ENCODE data around the gene KLHL26. TPM values are rescaled to one million over a fixed set of nuclear protein-coding genes. Genes with fewer than 3 reads are reported as not detected.

The KLHL26 gene
- total and polyA plus RNA-seq, 2 of the 13 experiments (the other 11 are each of a cell fraction or from before 2014, with no cell fraction given): 1.5 to 1.7 TPM

- under 1% methylated on average over 6 of the region's 12 CpGs for WGBS (ENCODE audit: low lambda C conversion rate)
- H3K9ac ChIP-seq (ENCODE audit: insufficient read depth, low read depth, low read length): no peak overlapping the region
- peak overlapping the region in 1 of 3 experiments; percentile 29; a peak in 1 of 6 replicates for H3K4me3 ChIP-seq (replicated peaks in 1 of 3; ENCODE audit: insufficient read depth in 1 of 3, low read depth in 2 of 3, low read length in 3 of 3)
- H4K20me1 ChIP-seq (ENCODE audit: insufficient read depth, low read length): no peaks in the 10 kb centered on the region
- peak; percentile 45 for DNase-seq (ENCODE audit: low spot score)
- peak overlapping the region; percentile 53 for H3K4me2 ChIP-seq (ENCODE audit: low read depth, low read length)
- BruUV-seq (replicated peaks): no TSS peak
- no peak overlapping the region for H3K27ac ChIP-seq (ENCODE audit: extremely low read length, insufficient read depth, low read length)
- H2AFZ ChIP-seq (ENCODE audit: low read length): no peak overlapping the region
- intact Hi-C loops (cut with micrococcal nuclease; ENCODE audit: unreplicated experiment): no loop called here
- no peaks in the 10 kb centered on the region for H3K36me3 ChIP-seq (replicated peaks in 1 of 2; ENCODE audit: control insufficient read depth in 1 of 2, insufficient read depth in 2 of 2, low read length in 2 of 2)
- H3K27me3 ChIP-seq (ENCODE audit: control insufficient read depth in 1 of 2, insufficient read depth in 2 of 2, low read length in 2 of 2): peaks cover 0 to 11% of the 10 kb centered on the region in 2 experiments; a peak in 2 of 5 replicates
- FAIRE-seq: peak; percentile 26
- ATAC-seq: no peak; the same call in 2 of the 3 replicates
- ChIA-PET POLR2A (no interaction called here), CTCF (ENCODE audit: low intra/inter-chr PET ratio, low total read pairs) (interaction anchor here (1.0 kb wide), 1 partner anchor 115 kb away, joined by 3 read pairs; no protein-coding TSS in a partner anchor)
- peaks cover 5% of the 10 kb centered on the region for H3K79me2 ChIP-seq (ENCODE audit: insufficient read depth, low read length)
- in situ Hi-C loops (cut with HindIII; ENCODE audit: extremely low pct_ligation_motif_present, low pct_unique_long_range_greater_than_20kb): no loop called here
- TF ChIP-seq KDM5B (CRISPR knock-in tag; IDR thresholded peaks at IDR 0.05; ENCODE audit: borderline replicate concordance): 0 out of 2 replicates have a peak, but pooled peaks have one; percentile 11
- TF ChIP-seq HDAC6 (IDR thresholded peaks at IDR 0.05; ENCODE audit: low read depth, low read length): no peak
- peak; percentile 57 for TF ChIP-seq ZNF646 (CRISPR knock-in tag; IDR thresholded peaks at IDR 0.05)
- peak; percentile 96 for TF ChIP-seq ZMYM3 (CRISPR knock-in tag; IDR thresholded peaks at IDR 0.05)
- peak; percentile 7 for TF ChIP-seq TEAD3 (CRISPR knock-in tag; optimal IDR thresholded peaks at IDR 0.05; ENCODE audit: borderline replicate concordance)
- 0 out of 2 replicates have a peak, but pooled peaks have one; percentile 34 for TF ChIP-seq ZMYM2 (CRISPR knock-in tag; IDR thresholded peaks at IDR 0.05)
- TF ChIP-seq ZNF619 (CRISPR knock-in tag; IDR thresholded peaks at IDR 0.05): no peak
- 0 out of 2 replicates have a peak, but pooled peaks have one; percentile 29 for TF ChIP-seq HNF4A (CRISPR knock-in tag; IDR thresholded peaks at IDR 0.05)
- no peak for TF ChIP-seq MTF1 (CRISPR knock-in tag; IDR thresholded peaks at IDR 0.05)
- TF ChIP-seq SKIL (CRISPR knock-in tag; IDR thresholded peaks at IDR 0.05; ENCODE audit: borderline replicate concordance): no peak
- peak; percentile 75 for TF ChIP-seq BHLHE40 (IDR thresholded peaks at IDR 0.05; ENCODE audit: low read length)
- 0 out of 2 replicates have a peak, but pooled peaks have one; percentile 33 for TF ChIP-seq ZNF7 (CRISPR knock-in tag; IDR thresholded peaks at IDR 0.05)
- TF ChIP-seq KDM1A (CRISPR knock-in tag; IDR thresholded peaks at IDR 0.05): peak; percentile 71; the same call in 1 of the 2 replicates
- TF ChIP-seq ZKSCAN1 (IDR thresholded peaks at IDR 0.05; ENCODE audit: low read length): peak; percentile 91
- H3K4me1 ChIP-seq (ENCODE audit: insufficient read depth, low read length): peaks cover 40% of the 10 kb centered on the region
- H3K9me3 ChIP-seq (ENCODE audit: low read length): no peaks in the 10 kb centered on the region
Measured at GRCh38 chr19:18634612-18635297, 2.1 kb upstream of the KLHL26 start.
